SK-N-SH treated with all-trans-retinoic acid at 6 μM for 48 hours (cell line): ENCODE measurements around the gene MAGEA6.

Source experiments
- ATAC-seq: fragments of 200-7000 bp; cut with Tn5 transposase; 3 replicates; pipeline ENCODE4 v1.9.1; 2020; ENCODE audit warnings: mild to moderate bottlenecking, moderate library complexity
- ARNTL ChIP-seq: fragments of 450-650 bp; formaldehyde crosslinking; IDR thresholded peaks from 2 replicates; pipeline ENCODE4 v1.5.0; 2020; ENCODE audit warnings: low read depth, mild to moderate bottlenecking, moderate library complexity, borderline replicate concordance
- BACH2 ChIP-seq: fragments of 250-450 bp; sonication (Bioruptor Pico); IDR thresholded peaks from 2 replicates; pipeline ENCODE4 v1.9.0; 2021; ENCODE audit warnings: mild to moderate bottlenecking, borderline replicate concordance
- CSDC2 ChIP-seq: fragments of 250-450 bp; sonication (Bioruptor Pico); IDR thresholded peaks from 2 replicates; pipeline ENCODE4 v1.5.0; 2020; ENCODE audit warnings: mild to moderate bottlenecking, moderate library complexity
- ESRRG ChIP-seq: fragments of 250-450 bp; sonication (Bioruptor Pico); IDR thresholded peaks from 2 replicates; pipeline ENCODE4 v1.6.1; 2021; ENCODE audit warnings: mild to moderate bottlenecking
- GLIS3 ChIP-seq: fragments of 250-450 bp; sonication (Bioruptor Pico); IDR thresholded peaks from 2 replicates; pipeline ENCODE4 v1.5.0; 2020; ENCODE audit warnings: mild to moderate bottlenecking, moderate library complexity
- ISL1 ChIP-seq: fragments of 250-450 bp; sonication (Bioruptor Pico); IDR thresholded peaks from 2 replicates; pipeline ENCODE4 v2.1.2; 2022; ENCODE audit warnings: mild to moderate bottlenecking, moderate library complexity
- OSR1 ChIP-seq: fragments of 250-450 bp; sonication (Bioruptor Pico); IDR thresholded peaks from 2 replicates; pipeline ENCODE4 v1.8.0; 2022; ENCODE audit warnings: moderate library complexity, mild to moderate bottlenecking, inconsistent platforms
- PPARA ChIP-seq: fragments of 250-450 bp; sonication (Bioruptor Pico); IDR thresholded peaks from 2 replicates; pipeline ENCODE4 v1.5.0; 2020; ENCODE audit warnings: mild to moderate bottlenecking, borderline replicate concordance
- RARB ChIP-seq: fragments of 250-450 bp; sonication (Bioruptor Pico); IDR thresholded peaks from 2 replicates; pipeline ENCODE4 v1.8.0; 2021; ENCODE audit warnings: mild to moderate bottlenecking, moderate library complexity
- SNAI2 ChIP-seq: fragments of 250-450 bp; sonication (Bioruptor Pico); IDR thresholded peaks from 2 replicates; pipeline ENCODE4 v1.5.0; 2020; ENCODE audit warnings: mild to moderate bottlenecking, moderate library complexity
- TCF4 ChIP-seq: fragments of 250-450 bp; sonication (Bioruptor Pico); IDR thresholded peaks from 2 replicates; pipeline ENCODE4 v1.8.0; 2021; ENCODE audit warnings: mild to moderate bottlenecking, moderate library complexity, borderline replicate concordance
- TOX ChIP-seq: fragments of 250-450 bp; sonication (Bioruptor Pico); IDR thresholded peaks from 2 replicates; pipeline ENCODE4 v1.8.0; 2021; ENCODE audit warnings: mild to moderate bottlenecking, moderate library complexity, borderline replicate concordance
- ZC3H10 ChIP-seq: fragments of 250-450 bp; sonication (Bioruptor Pico); IDR thresholded peaks from 2 replicates; pipeline ENCODE4 v1.5.1; 2021; ENCODE audit warnings: mild to moderate bottlenecking, moderate library complexity
- ZFP3 ChIP-seq: fragments of 250-450 bp; sonication (Bioruptor Pico); IDR thresholded peaks from 2 replicates; pipeline ENCODE4 v1.5.0; 2020; ENCODE audit warnings: mild to moderate bottlenecking, moderate library complexity
- ZFP30 ChIP-seq: fragments of 450-650 bp; formaldehyde crosslinking; IDR thresholded peaks from 2 replicates; pipeline ENCODE4 v1.5.0; 2022; ENCODE audit warnings: mild to moderate bottlenecking, moderate library complexity
- ZNF565 ChIP-seq: fragments of 450-650 bp; formaldehyde crosslinking; conservative IDR thresholded peaks from 2 replicates; pipeline ENCODE4 v1.5.0; 2020; ENCODE audit warnings: low read depth, mild to moderate bottlenecking, moderate library complexity
- ZNF70 ChIP-seq: fragments of 450-650 bp; formaldehyde crosslinking; IDR thresholded peaks from 2 replicates; pipeline ENCODE4 v1.5.0; 2020; ENCODE audit warnings: mild to moderate bottlenecking, moderate library complexity
- ZNF8 ChIP-seq: fragments of 450-650 bp; formaldehyde crosslinking; IDR thresholded peaks from 2 replicates; pipeline ENCODE4 v1.5.0; 2020; ENCODE audit warnings: mild to moderate bottlenecking, moderate library complexity
- TF ChIP-seq, protein P1 (sequence below): fragments of 250-450 bp; sonication (Bioruptor Pico); IDR thresholded peaks from 2 replicates; pipeline ENCODE4 v1.5.1; 2020; ENCODE audit warnings: low read depth, mild to moderate bottlenecking, moderate library complexity
- TF ChIP-seq, protein P2 (sequence below): fragments of 250-450 bp; sonication (Bioruptor Pico); IDR thresholded peaks from 2 replicates; pipeline ENCODE4 v1.8.0; 2020; ENCODE audit warnings: mild to moderate bottlenecking, moderate library complexity, borderline replicate concordance
- TF ChIP-seq, protein P3 (sequence below): fragments of 250-450 bp; sonication (Bioruptor Pico); IDR thresholded peaks from 2 replicates; pipeline ENCODE4 v1.5.0; 2020; ENCODE audit warnings: mild to moderate bottlenecking, moderate library complexity
- TF ChIP-seq, protein P4 (sequence below): fragments of 250-450 bp; sonication (Bioruptor Pico); IDR thresholded peaks from 2 replicates; pipeline ENCODE4 v1.5.1; 2021; ENCODE audit warnings: mild to moderate bottlenecking, moderate library complexity

MAGEA6 gene, protein sequence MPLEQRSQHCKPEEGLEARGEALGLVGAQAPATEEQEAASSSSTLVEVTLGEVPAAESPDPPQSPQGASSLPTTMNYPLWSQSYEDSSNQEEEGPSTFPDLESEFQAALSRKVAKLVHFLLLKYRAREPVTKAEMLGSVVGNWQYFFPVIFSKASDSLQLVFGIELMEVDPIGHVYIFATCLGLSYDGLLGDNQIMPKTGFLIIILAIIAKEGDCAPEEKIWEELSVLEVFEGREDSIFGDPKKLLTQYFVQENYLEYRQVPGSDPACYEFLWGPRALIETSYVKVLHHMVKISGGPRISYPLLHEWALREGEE

DNA sequence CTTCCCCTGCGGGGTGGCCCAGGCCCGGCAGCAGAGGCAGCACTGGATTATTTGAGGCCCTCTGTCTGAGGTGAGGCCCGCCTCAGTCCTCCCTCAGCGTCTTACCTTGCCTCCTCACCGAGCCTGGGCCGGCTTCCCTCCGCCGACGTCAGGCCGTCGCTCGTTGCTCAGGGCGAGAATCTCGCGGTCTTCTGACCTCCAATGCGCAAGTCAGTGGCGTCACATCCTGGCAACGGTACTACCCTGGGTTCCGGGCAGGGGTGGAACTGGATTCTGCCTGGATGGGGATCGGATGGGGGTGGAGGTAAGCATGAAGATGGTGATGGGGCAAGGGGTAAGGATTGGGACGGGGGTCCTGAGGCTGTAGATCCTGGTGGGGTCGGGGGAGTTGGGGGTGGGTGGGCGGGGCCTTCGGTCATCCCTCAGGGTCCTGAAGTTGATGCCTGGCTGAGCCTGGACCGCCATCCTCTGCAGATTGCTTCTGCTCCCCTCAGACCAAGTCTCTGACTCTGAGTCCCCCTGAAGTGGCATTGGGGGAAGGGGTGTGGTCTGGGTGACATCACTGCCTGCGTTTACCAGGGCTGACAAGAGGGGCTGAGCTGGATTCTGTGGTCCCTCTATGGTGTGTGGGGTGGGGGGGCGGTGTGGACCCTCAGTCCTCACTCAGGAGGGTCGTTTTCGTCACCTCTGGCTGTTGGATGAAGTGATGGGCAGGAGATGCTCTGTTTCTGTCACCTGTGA lies at the start of gene MAGEA6:
Gene MAGEA6 (minus strand): TSS at position 141 of the 741 bp plus-strand sequence. CDS start 2,039 bp downstream, outside the sequence.
- ATAC-seq = peak; percentile 99

DNA sequence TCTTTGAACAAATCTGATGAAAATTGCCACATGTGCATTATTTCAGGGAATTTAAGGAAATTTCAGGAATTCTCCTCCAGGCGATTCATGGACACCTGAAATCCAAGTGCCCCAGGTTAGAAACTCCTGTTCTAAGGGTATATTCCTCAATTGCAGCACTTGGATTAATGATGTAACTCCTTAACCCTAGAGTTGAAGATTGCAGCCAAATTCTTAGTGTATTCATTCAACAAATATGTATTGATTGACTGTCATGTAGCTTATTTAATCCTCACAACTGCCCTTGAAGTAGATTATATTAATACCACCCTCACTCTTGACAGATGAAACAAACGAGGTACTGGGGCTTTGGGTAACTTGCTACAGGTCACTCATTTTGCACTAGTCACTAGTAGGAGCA lies 49.8 kb upstream of the MAGEA6 start:
- ATAC-seq = no peak
- TF ChIP-seq SNAI2 (CRISPR knock-in tag) = no peak
- TF ChIP-seq TOX (CRISPR knock-in tag) = no peak
- TF ChIP-seq ESRRG (CRISPR knock-in tag) = no peak
- no peak for TF ChIP-seq GLIS3 (CRISPR knock-in tag)
- TF ChIP-seq, protein P1, sequence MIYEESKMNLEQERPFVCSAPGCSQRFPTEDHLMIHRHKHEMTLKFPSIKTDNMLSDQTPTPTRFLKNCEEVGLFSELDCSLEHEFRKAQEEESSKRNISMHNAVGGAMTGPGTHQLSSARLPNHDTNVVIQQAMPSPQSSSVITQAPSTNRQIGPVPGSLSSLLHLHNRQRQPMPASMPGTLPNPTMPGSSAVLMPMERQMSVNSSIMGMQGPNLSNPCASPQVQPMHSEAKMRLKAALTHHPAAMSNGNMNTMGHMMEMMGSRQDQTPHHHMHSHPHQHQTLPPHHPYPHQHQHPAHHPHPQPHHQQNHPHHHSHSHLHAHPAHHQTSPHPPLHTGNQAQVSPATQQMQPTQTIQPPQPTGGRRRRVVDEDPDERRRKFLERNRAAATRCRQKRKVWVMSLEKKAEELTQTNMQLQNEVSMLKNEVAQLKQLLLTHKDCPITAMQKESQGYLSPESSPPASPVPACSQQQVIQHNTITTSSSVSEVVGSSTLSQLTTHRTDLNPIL (CRISPR knock-in tag) = no peak
- TF ChIP-seq ZNF8 (CRISPR knock-in tag) = no peak
- TF ChIP-seq OSR1 (CRISPR knock-in tag) = no peak
- TF ChIP-seq, all 23 proteins: peak for 0

DNA sequence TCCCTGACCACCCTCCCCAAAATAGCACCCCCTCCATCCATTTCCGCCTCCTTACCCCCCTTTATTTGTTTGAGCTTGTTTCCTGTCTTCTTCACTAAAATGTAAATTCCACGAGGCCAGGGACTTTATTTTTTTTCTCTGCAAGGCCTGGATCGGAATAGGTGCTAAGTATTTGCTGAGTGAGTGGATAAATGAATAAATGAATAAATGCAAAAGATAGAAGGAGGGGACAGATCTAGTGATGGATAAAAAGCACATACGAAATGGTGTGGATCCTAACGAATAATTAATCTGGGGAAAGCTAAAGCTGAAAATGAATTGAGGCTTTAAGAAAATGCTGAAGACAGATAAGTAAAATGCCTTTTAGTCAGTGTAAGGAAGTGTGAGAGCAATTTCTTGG lies 48.9 kb upstream of the MAGEA6 start:
- ATAC-seq = no peak
- TF ChIP-seq PPARA (CRISPR knock-in tag) = no peak
- no peak for TF ChIP-seq ZNF70
- no peak for TF ChIP-seq ZC3H10
- TF ChIP-seq OSR1 (CRISPR knock-in tag) = no peak
- TF ChIP-seq ZFP30 (CRISPR knock-in tag) = no peak
- TF ChIP-seq RARB (CRISPR knock-in tag) = no peak
- TF ChIP-seq TOX (CRISPR knock-in tag) = no peak
- TF ChIP-seq GLIS3 (CRISPR knock-in tag) = no peak
- TF ChIP-seq BACH2 (CRISPR knock-in tag) = no peak
- TF ChIP-seq ZFP3 = no peak
- no peak for TF ChIP-seq ISL1 (CRISPR knock-in tag)
- TF ChIP-seq, protein P2, sequence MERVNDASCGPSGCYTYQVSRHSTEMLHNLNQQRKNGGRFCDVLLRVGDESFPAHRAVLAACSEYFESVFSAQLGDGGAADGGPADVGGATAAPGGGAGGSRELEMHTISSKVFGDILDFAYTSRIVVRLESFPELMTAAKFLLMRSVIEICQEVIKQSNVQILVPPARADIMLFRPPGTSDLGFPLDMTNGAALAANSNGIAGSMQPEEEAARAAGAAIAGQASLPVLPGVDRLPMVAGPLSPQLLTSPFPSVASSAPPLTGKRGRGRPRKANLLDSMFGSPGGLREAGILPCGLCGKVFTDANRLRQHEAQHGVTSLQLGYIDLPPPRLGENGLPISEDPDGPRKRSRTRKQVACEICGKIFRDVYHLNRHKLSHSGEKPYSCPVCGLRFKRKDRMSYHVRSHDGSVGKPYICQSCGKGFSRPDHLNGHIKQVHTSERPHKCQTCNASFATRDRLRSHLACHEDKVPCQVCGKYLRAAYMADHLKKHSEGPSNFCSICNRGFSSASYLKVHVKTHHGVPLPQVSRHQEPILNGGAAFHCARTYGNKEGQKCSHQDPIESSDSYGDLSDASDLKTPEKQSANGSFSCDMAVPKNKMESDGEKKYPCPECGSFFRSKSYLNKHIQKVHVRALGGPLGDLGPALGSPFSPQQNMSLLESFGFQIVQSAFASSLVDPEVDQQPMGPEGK = no peak

DNA sequence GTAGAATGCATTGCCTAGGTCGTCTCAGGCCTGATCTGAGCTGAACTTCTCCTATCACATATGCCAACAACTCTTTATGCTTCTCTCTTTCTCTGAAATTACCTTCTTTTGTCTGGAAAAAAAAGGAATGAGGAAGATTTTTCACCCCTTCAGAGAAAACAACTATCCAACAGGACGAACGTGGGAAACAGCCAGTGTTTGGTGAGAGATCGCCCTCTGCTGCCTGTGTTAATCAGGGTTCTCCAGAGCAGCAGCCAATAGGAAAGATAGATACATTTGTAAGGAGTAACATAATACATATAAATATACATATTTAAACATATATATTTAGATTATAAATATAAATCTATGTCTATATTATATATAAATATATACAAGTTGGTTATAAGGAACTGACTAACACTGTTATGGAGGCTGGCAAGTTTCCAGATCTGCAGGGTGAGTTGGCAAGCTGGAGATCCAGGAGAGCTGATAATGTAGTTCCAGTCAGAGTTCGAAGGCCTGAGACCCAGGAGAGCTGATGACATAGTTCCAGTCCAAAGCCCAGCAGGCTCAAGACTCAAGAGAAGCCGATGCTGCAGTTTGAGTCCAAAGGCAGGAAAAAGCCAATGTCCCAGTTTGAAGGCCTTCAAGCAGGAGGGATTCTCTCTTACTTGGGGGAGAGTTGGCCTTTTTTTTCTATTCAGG lies 47.7 kb upstream of the MAGEA6 start:
- TF ChIP-seq SNAI2 (CRISPR knock-in tag) = no peak
- no peak for TF ChIP-seq ARNTL (CRISPR knock-in tag)
- no peak for TF ChIP-seq ISL1 (CRISPR knock-in tag)
- no peak for TF ChIP-seq ZNF565 (CRISPR knock-in tag)
- TF ChIP-seq TOX (CRISPR knock-in tag) = no peak
- no peak for TF ChIP-seq ZC3H10
- no peak for TF ChIP-seq ZNF8 (CRISPR knock-in tag)
- TF ChIP-seq BACH2 (CRISPR knock-in tag) = no peak
- TF ChIP-seq, protein P1 (CRISPR knock-in tag) = no peak
- TF ChIP-seq, protein P3, sequence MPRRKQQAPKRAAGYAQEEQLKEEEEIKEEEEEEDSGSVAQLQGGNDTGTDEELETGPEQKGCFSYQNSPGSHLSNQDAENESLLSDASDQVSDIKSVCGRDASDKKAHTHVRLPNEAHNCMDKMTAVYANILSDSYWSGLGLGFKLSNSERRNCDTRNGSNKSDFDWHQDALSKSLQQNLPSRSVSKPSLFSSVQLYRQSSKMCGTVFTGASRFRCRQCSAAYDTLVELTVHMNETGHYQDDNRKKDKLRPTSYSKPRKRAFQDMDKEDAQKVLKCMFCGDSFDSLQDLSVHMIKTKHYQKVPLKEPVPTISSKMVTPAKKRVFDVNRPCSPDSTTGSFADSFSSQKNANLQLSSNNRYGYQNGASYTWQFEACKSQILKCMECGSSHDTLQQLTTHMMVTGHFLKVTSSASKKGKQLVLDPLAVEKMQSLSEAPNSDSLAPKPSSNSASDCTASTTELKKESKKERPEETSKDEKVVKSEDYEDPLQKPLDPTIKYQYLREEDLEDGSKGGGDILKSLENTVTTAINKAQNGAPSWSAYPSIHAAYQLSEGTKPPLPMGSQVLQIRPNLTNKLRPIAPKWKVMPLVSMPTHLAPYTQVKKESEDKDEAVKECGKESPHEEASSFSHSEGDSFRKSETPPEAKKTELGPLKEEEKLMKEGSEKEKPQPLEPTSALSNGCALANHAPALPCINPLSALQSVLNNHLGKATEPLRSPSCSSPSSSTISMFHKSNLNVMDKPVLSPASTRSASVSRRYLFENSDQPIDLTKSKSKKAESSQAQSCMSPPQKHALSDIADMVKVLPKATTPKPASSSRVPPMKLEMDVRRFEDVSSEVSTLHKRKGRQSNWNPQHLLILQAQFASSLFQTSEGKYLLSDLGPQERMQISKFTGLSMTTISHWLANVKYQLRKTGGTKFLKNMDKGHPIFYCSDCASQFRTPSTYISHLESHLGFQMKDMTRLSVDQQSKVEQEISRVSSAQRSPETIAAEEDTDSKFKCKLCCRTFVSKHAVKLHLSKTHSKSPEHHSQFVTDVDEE = no peak
- no peak for TF ChIP-seq ZFP3
- no peak for TF ChIP-seq GLIS3 (CRISPR knock-in tag)
- TF ChIP-seq ZFP30 (CRISPR knock-in tag) = no peak
- no peak for TF ChIP-seq ZNF70
- TF ChIP-seq TCF4 = no peak
- TF ChIP-seq CSDC2 (CRISPR knock-in tag) = no peak
- TF ChIP-seq, protein P4, sequence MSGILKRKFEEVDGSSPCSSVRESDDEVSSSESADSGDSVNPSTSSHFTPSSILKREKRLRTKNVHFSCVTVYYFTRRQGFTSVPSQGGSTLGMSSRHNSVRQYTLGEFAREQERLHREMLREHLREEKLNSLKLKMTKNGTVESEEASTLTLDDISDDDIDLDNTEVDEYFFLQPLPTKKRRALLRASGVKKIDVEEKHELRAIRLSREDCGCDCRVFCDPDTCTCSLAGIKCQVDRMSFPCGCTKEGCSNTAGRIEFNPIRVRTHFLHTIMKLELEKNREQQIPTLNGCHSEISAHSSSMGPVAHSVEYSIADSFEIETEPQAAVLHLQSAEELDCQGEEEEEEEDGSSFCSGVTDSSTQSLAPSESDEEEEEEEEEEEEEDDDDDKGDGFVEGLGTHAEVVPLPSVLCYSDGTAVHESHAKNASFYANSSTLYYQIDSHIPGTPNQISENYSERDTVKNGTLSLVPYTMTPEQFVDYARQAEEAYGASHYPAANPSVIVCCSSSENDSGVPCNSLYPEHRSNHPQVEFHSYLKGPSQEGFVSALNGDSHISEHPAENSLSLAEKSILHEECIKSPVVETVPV (CRISPR knock-in tag) = no peak
- ATAC-seq = peak; percentile 90
